H1 (cell line): ENCODE results near the gene CCDC117. TPM values are rescaled to one million over a fixed set of nuclear protein-coding genes. Genes with fewer than 3 reads are reported as not detected.

ENCODE experiments used
- CTCF ChIA-PET: fragments of 300-600 bp; sonication (Branson Sonifier 250); formaldehyde crosslinking; loops from one replicate; lab custom pipeline; 2021; ENCODE audit not compliant: partially characterized antibody; lab: Charles Lee
- POLR2A ChIA-PET: fragments of 300-600 bp; sonication (Branson Sonifier 250); formaldehyde crosslinking; loops from one replicate; lab custom pipeline; 2021; ENCODE audit warnings: inconsistent platforms; ENCODE audit not compliant: partially characterized antibody; lab: Charles Lee
- DNase-seq, 2 experiments: peaks; one replicate each; pipeline versions ENCODE4 v3.0.0 to v3.0.0-alpha.2; 2010 to 2022; ENCODE audit warnings: low spot score in 2 of 2, low read depth in 1 of 2, mixed read lengths in 1 of 2
- FAIRE-seq: peaks from 2 replicates; lab custom pipeline; 2011; peaks lifted over from hg19 to GRCh38; lab: Jason Lieb, UNC
- H2AFZ ChIP-seq: 2 replicates; pipeline ENCODE4 v1.8.1; 2012; ENCODE audit warnings: low read length, inconsistent platforms
- H2AK5ac ChIP-seq: 2 replicates; pipeline ENCODE4 v1.6.1; 2013; ENCODE audit warnings: low read depth, low read length
- H2BK120ac ChIP-seq: replicated peaks from 2 replicates; pipeline ENCODE3; 2013; ENCODE audit warnings: low read depth, low read length, inconsistent platforms
- H2BK12ac ChIP-seq: 2 replicates; pipeline ENCODE4 v1.6.1; 2013; ENCODE audit warnings: low read depth, low read length
- H2BK15ac ChIP-seq: 2 replicates; pipeline ENCODE4 v1.6.1; 2013; ENCODE audit warnings: low read length
- H2BK20ac ChIP-seq: 2 replicates; pipeline ENCODE4 v1.6.1; 2013; ENCODE audit warnings: low read length
- H2BK5ac ChIP-seq: 2 replicates; pipeline ENCODE4 v1.6.1; 2013; ENCODE audit warnings: low read depth, low read length
- H3K14ac ChIP-seq: 2 replicates; pipeline ENCODE4 v1.6.1; 2013; ENCODE audit warnings: inconsistent platforms; ENCODE audit not compliant: insufficient read length
- H3K18ac ChIP-seq: 2 replicates; pipeline ENCODE4 v1.6.1; 2013; ENCODE audit warnings: low read length; ENCODE audit errors: extremely low read depth
- H3K23ac ChIP-seq: 2 replicates; pipeline ENCODE4 v1.6.1; 2013; ENCODE audit warnings: inconsistent platforms; ENCODE audit not compliant: insufficient read length
- H3K23me2 ChIP-seq: 2 replicates; pipeline ENCODE4 v1.6.1; 2013; ENCODE audit warnings: low read depth, low read length
- H3K27ac ChIP-seq: 2 replicates; pipeline ENCODE4 v1.6.1; 2011; ENCODE audit warnings: low read depth, low read length, inconsistent platforms
- H3K27me3 ChIP-seq, 4 experiments: replicated peaks in 1 of 4; 1 replicate in 1 of 4; 2 replicates in 3 of 4; pipeline versions ENCODE4 v1.6.1 to v1.8.1; 2011 to 2013; ENCODE audit warnings: low read length in 3 of 4, mild to moderate bottlenecking in 3 of 4, inconsistent platforms in 2 of 4, mixed read lengths in 2 of 4, moderate library complexity in 1 of 4; ENCODE audit not compliant: control insufficient read depth in 3 of 4, insufficient read depth in 3 of 4; ENCODE audit errors: extremely low read depth in 1 of 4
- H3K36me3 ChIP-seq, 4 experiments: 2 replicates each; pipeline versions ENCODE4 v1.6.1 to v1.8.1; 2011 to 2013; ENCODE audit warnings: mild to moderate bottlenecking in 4 of 4, low read length in 3 of 4, moderate library complexity in 2 of 4, control low read depth in 1 of 4, inconsistent platforms in 1 of 4; ENCODE audit not compliant: insufficient read depth in 4 of 4, control insufficient read depth in 2 of 4
- H3K4ac ChIP-seq: replicated peaks from 2 replicates; pipeline ENCODE3; 2013; ENCODE audit warnings: low read length, low read depth, mixed read lengths, inconsistent platforms; ENCODE audit not compliant: insufficient read length
- H3K4me1 ChIP-seq, 4 experiments: replicated peaks in 1 of 4; 1 replicate in 1 of 4; 2 replicates in 3 of 4; pipeline versions ENCODE4 v1.6.1 to v1.8.1; 2011 to 2013; ENCODE audit warnings: low read length in 3 of 4, inconsistent platforms in 2 of 4, mixed read lengths in 1 of 4; ENCODE audit not compliant: insufficient read depth in 4 of 4, control insufficient read depth in 3 of 4
- H3K4me2 ChIP-seq, 2 experiments: 2 replicates each; pipeline versions ENCODE4 v1.6.1 to v1.8.1; 2011 to 2013; ENCODE audit warnings: low read depth in 2 of 2, low read length in 2 of 2, control low read depth in 1 of 2, inconsistent platforms in 1 of 2, mild to moderate bottlenecking in 1 of 2; ENCODE audit not compliant: insufficient read depth in 1 of 2
- H3K4me3 ChIP-seq, 4 experiments: fragments of 200-600, 300-600 bp in 1 of 4; sonication (generic), shearing (Covaris generic), sonication (Bioruptor Twin) in 1 of 4; 2 replicates each; pipeline versions ENCODE4 v1.5.1 to v1.8.1; 2011 to 2016; ENCODE audit warnings: low read length in 4 of 4, low read depth in 3 of 4, control low read depth in 2 of 4, inconsistent platforms in 2 of 4, mild to moderate bottlenecking in 2 of 4, mixed read lengths in 1 of 4, moderate library complexity in 1 of 4; ENCODE audit not compliant: insufficient read depth in 2 of 4; ENCODE audit errors: extremely low read depth in 1 of 4
- H3K56ac ChIP-seq: replicated peaks from 2 replicates; pipeline ENCODE3; 2013; ENCODE audit warnings: low read depth, mild to moderate bottlenecking, mixed read lengths, low read length, inconsistent platforms; ENCODE audit not compliant: insufficient read length
- H3K79me1 ChIP-seq: 2 replicates; pipeline ENCODE4 v1.6.1; 2013; ENCODE audit warnings: low read depth, low read length, control low read depth
- H3K79me2 ChIP-seq, 2 experiments: 2 replicates each; pipeline versions ENCODE4 v1.6.1 to v1.8.1; 2012 to 2013; ENCODE audit warnings: low read length in 2 of 2, mild to moderate bottlenecking in 2 of 2, inconsistent platforms in 1 of 2; ENCODE audit not compliant: insufficient read depth in 2 of 2, control insufficient read depth in 1 of 2
- H3K9ac ChIP-seq, 4 experiments: replicated peaks in 1 of 4; 1 replicate in 1 of 4; 2 replicates in 3 of 4; pipeline versions ENCODE4 v1.6.1 to v1.8.1; 2011 to 2013; ENCODE audit warnings: low read depth in 3 of 4, low read length in 3 of 4, control low read depth in 2 of 4, mild to moderate bottlenecking in 2 of 4, moderate library complexity in 2 of 4, inconsistent platforms in 1 of 4; ENCODE audit errors: extremely low read depth in 1 of 4
- H3K9me3 ChIP-seq, 2 experiments: 2 replicates each; pipeline versions ENCODE4 v1.6.1 to v1.8.1; 2012 to 2013; ENCODE audit warnings: mild to moderate bottlenecking in 2 of 2, moderate library complexity in 2 of 2, control low read depth in 1 of 2, inconsistent platforms in 1 of 2, low read depth in 1 of 2, low read length in 1 of 2, mixed read lengths in 1 of 2; ENCODE audit not compliant: insufficient read depth in 2 of 2
- H4K20me1 ChIP-seq, 2 experiments: replicated peaks in 1 of 2; 2 replicates each; pipeline versions ENCODE3 to v1.8.1; 2011 to 2013; ENCODE audit warnings: inconsistent platforms in 2 of 2, low read length in 2 of 2, mild to moderate bottlenecking in 1 of 2; ENCODE audit not compliant: insufficient read depth in 2 of 2, control insufficient read depth in 1 of 2
- H4K5ac ChIP-seq: 2 replicates; pipeline ENCODE4 v1.6.1; 2013; ENCODE audit warnings: low read length, low read depth, mixed read lengths, inconsistent platforms; ENCODE audit not compliant: insufficient read length
- H4K8ac ChIP-seq: 2 replicates; pipeline ENCODE4 v1.8.0; 2013; ENCODE audit warnings: mild to moderate bottlenecking, moderate library complexity, low read length, inconsistent platforms; ENCODE audit not compliant: insufficient read depth; ENCODE audit errors: extremely low read depth
- H4K91ac ChIP-seq: replicated peaks from 2 replicates; pipeline ENCODE3; 2013; ENCODE audit warnings: low read length, mixed read lengths, inconsistent platforms; ENCODE audit not compliant: insufficient read length
- ASH2L ChIP-seq: fragments of 200-600, 300-600 bp; sonication (generic); IDR thresholded peaks from one replicate; pipeline ENCODE4 v1.7.1; 2017; ENCODE audit warnings: low read length
- ATF3 ChIP-seq: IDR thresholded peaks from 2 replicates; pipeline ENCODE4 v1.6.1; 2011; ENCODE audit warnings: low read depth, mild to moderate bottlenecking, low read length; ENCODE audit not compliant: insufficient read depth
- BCL11A ChIP-seq, 2 experiments: IDR thresholded peaks; one replicate each; pipeline ENCODE4 v1.6.1; 2011; ENCODE audit warnings: low read depth in 2 of 2, low read length in 2 of 2, mild to moderate bottlenecking in 2 of 2
- CBX5 ChIP-seq: fragments of 300-800, 300-1000 bp; sonication (generic); IDR thresholded peaks from 2 replicates; pipeline ENCODE4 v1.7.1; 2016; ENCODE audit warnings: antibody characterized with exemption, low read length, low read depth
- CHD2 ChIP-seq: IDR thresholded peaks from 2 replicates; pipeline ENCODE4 v1.6.1; 2012; ENCODE audit warnings: low read length, improper control_type of control experiment
- GTF2F1 ChIP-seq: IDR thresholded peaks from 2 replicates; pipeline ENCODE4 v1.6.1; 2012; ENCODE audit warnings: low read depth, low read length, improper control_type of control experiment, borderline replicate concordance
- HDAC6 ChIP-seq: IDR thresholded peaks from one replicate; pipeline ENCODE4 v1.7.1; 2012; ENCODE audit warnings: low read depth, mild to moderate bottlenecking, inconsistent platforms, low read length, moderate library complexity
- JUN ChIP-seq: IDR thresholded peaks from 2 replicates; pipeline ENCODE4 v1.6.1; 2011; ENCODE audit warnings: low read depth, mild to moderate bottlenecking, improper control_type of control experiment, low read length
- MAX ChIP-seq: IDR thresholded peaks from 2 replicates; pipeline ENCODE4 v1.6.1; 2012; ENCODE audit warnings: inconsistent platforms
- POU5F1 ChIP-seq: IDR thresholded peaks from 2 replicates; pipeline ENCODE4 v1.6.1; 2011; ENCODE audit warnings: low read depth, mild to moderate bottlenecking, low read length, moderate library complexity
- RBBP5 ChIP-seq: IDR thresholded peaks from 2 replicates; pipeline ENCODE4 v1.7.1; 2012; ENCODE audit warnings: low read depth, mild to moderate bottlenecking, inconsistent platforms, low read length, moderate library complexity, borderline replicate concordance
- RFX5 ChIP-seq: IDR thresholded peaks from 2 replicates; pipeline ENCODE4 v1.6.1; 2011; ENCODE audit warnings: low read depth, low read length, improper control_type of control experiment, borderline replicate concordance
- SAP30 ChIP-seq: fragments of 300-600 bp; sonication (generic); IDR thresholded peaks from 2 replicates; pipeline ENCODE4 v1.7.1; 2012; ENCODE audit warnings: low read length, moderate library complexity, mild to moderate bottlenecking, inconsistent platforms; ENCODE audit not compliant: insufficient read depth, insufficient replicate concordance
- WGBS, 2 experiments: shearing (Covaris generic) in 1 of 2; methylation state at CpG; one replicate each; pipeline versions ENCODE4 v1.1.6 to v1.1.7; 2013 to 2015; ENCODE audit warnings: low lambda C conversion rate in 2 of 2, mixed read lengths in 2 of 2, inconsistent platforms in 1 of 2, low coverage in 1 of 2, missing lambda C conversion rate in 1 of 2; ENCODE audit not compliant: insufficient replicate concordance in 2 of 2, insufficient coverage in 1 of 2, insufficient read length in 1 of 2; ENCODE audit errors: extremely low coverage in 1 of 2, missing lambda C conversion rate in 1 of 2; 5-methylcytosine and 5-hydroxymethylcytosine counted together
- polyA plus RNA-seq, 7 experiments: library from polyadenylated mRNA; depleted of rRNA in 3 of 7; stranded (reverse) in 5 of 7; unstranded in 2 of 7; fragments of >200 nt in 5 of 7; fragments of 200-250 nt in 2 of 7; gene quantifications; 1 replicate in 5 of 7; 2 replicates in 1 of 7; 4 replicates in 1 of 7; pipeline versions ENCODE4 v1.2.1 to v1.2.3, GENCODE V29; 2011 to 2013; ENCODE audit warnings: missing spikeins in 2 of 7, mixed read lengths in 2 of 7
- total RNA-seq: library from RNA; stranded (reverse); fragmentation: NEBNext Ultra II Directional; extraction: Animal tissue kit (Norgen Biotek cat#: 25700); gene quantifications from 2 replicates; pipeline ENCODE4 v1.2.1, GENCODE V29; 2021

CCDC117 gene
- total and polyA plus RNA-seq, 2 of the 8 experiments (the other 6 are each of a cell fraction or from before 2014, with no cell fraction given), result 9.1 to 43.1 TPM

- Histone ChIP-seq H3K14ac (no peak overlapping the region), H3K36me3 (no peaks in the 10 kb centered on the region), H3K4ac (no peak overlapping the region), H3K4me3 (no peak overlapping the region), H4K5ac (no peak overlapping the region), H4K20me1 (no peaks in the 10 kb centered on the region), H2BK12ac (no peak overlapping the region), H2BK15ac (no peak overlapping the region), H2AK5ac (no peak overlapping the region), H3K79me1 (no peaks in the 10 kb centered on the region), H3K9me3 (no peaks in the 10 kb centered on the region), H2BK20ac (no peak overlapping the region), H4K8ac (no peak overlapping the region), H3K79me2 (no peaks in the 10 kb centered on the region), H3K18ac (no peak overlapping the region), H4K91ac (no peak overlapping the region), H3K23ac (no peak overlapping the region), H3K27me3 (no peaks in the 10 kb centered on the region), H3K27ac (no peak overlapping the region), H3K9ac (no peak overlapping the region), H2BK5ac (no peak overlapping the region), H3K56ac (no peak overlapping the region), H2BK120ac (no peak overlapping the region), H3K23me2 (peaks cover 4% of the 10 kb centered on the region; the same call in 1 of the 2 replicates), H3K4me1 (no peaks in the 10 kb centered on the region; a peak in 1 of 7 replicates), H3K4me2 (no peak overlapping the region), H2AFZ (no peak overlapping the region)
- 81% methylated on average over 4 of the region's 4 CpGs; no CpG with 5 or more reads in 1 of the 2 experiments for WGBS, 2 experiments
- FAIRE-seq (no peak), DNase-seq (no peak)
- POLR2A ChIA-PET, result no interaction called here
- CTCF ChIA-PET, result interaction anchor here (0.9 to 1.8 kb wide), 4 partner anchors 10 to 229 kb away, joined by 3 to 7 read pairs (median 4); no protein-coding TSS in a partner anchor
- TF ChIP-seq RBBP5 (no peak), SAP30 (no peak), RFX5 (no peak), POU5F1 (no peak), ATF3 (no peak), ASH2L (no peak), MAX (no peak), JUN (no peak), GTF2F1 (no peak), CHD2 (no peak), HDAC6 (no peak), CBX5 (no peak), BCL11A (IDR thresholded peaks at IDR 0.05; ENCODE audit: low read depth in 2 of 2, low read length in 2 of 2) (no peak)
These were observed 50.5 kb downstream of the CCDC117 start for GRCh38 chr22:28822930-28823551.
